ENCODE data around the gene WDR19.

DNA sequence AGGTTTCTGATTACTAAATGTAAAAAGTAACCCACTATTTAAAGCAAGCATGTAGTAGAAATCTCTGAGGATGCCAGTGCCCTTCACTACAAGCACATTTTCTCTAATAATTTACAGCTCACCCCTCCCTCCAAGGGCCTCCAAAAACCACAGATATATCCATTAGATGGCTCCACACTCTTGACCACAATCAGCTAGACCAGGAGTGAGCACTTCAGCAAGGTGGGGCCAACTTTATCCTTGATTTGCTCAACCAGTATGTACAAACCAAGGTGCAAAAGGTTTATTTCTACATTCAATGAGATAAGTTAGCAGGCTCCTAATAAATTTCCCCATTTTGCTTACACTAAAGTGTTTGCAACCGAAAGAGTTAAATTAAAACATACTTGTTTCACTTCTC, 148.0 kb downstream of the WDR19 start:
- no peak for TF ChIP-seq POLR2AphosphoS5 (IDR thresholded peaks at IDR 0.05)
- TF ChIP-seq, protein P1, sequence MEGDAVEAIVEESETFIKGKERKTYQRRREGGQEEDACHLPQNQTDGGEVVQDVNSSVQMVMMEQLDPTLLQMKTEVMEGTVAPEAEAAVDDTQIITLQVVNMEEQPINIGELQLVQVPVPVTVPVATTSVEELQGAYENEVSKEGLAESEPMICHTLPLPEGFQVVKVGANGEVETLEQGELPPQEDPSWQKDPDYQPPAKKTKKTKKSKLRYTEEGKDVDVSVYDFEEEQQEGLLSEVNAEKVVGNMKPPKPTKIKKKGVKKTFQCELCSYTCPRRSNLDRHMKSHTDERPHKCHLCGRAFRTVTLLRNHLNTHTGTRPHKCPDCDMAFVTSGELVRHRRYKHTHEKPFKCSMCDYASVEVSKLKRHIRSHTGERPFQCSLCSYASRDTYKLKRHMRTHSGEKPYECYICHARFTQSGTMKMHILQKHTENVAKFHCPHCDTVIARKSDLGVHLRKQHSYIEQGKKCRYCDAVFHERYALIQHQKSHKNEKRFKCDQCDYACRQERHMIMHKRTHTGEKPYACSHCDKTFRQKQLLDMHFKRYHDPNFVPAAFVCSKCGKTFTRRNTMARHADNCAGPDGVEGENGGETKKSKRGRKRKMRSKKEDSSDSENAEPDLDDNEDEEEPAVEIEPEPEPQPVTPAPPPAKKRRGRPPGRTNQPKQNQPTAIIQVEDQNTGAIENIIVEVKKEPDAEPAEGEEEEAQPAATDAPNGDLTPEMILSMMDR (IDR thresholded peaks at IDR 0.05 in 8 of 11, conservative IDR thresholded peaks at IDR 0.05 in 3 of 11), result no peak

Data from spleen (tissue), 7 donors.